ENCODE data around the gene WNT7A.

Gene WNT7A

GRCh38 chr3:13853978-13854296 is 25.9 kb downstream of the WNT7A start:
- no peak for DNase-seq (ENCODE audit: low spot score)
- TF ChIP-seq, protein P1, sequence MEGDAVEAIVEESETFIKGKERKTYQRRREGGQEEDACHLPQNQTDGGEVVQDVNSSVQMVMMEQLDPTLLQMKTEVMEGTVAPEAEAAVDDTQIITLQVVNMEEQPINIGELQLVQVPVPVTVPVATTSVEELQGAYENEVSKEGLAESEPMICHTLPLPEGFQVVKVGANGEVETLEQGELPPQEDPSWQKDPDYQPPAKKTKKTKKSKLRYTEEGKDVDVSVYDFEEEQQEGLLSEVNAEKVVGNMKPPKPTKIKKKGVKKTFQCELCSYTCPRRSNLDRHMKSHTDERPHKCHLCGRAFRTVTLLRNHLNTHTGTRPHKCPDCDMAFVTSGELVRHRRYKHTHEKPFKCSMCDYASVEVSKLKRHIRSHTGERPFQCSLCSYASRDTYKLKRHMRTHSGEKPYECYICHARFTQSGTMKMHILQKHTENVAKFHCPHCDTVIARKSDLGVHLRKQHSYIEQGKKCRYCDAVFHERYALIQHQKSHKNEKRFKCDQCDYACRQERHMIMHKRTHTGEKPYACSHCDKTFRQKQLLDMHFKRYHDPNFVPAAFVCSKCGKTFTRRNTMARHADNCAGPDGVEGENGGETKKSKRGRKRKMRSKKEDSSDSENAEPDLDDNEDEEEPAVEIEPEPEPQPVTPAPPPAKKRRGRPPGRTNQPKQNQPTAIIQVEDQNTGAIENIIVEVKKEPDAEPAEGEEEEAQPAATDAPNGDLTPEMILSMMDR (IDR thresholded peaks at IDR 0.05; ENCODE audit: borderline replicate concordance, control extremely low read depth, extremely low read depth, insufficient read depth, missing control alignments) = no peak
- in situ Hi-C loops (cut with MboI; ENCODE audit: low sequenced_read_pairs, unreplicated experiment) = no loop called here

DNA sequence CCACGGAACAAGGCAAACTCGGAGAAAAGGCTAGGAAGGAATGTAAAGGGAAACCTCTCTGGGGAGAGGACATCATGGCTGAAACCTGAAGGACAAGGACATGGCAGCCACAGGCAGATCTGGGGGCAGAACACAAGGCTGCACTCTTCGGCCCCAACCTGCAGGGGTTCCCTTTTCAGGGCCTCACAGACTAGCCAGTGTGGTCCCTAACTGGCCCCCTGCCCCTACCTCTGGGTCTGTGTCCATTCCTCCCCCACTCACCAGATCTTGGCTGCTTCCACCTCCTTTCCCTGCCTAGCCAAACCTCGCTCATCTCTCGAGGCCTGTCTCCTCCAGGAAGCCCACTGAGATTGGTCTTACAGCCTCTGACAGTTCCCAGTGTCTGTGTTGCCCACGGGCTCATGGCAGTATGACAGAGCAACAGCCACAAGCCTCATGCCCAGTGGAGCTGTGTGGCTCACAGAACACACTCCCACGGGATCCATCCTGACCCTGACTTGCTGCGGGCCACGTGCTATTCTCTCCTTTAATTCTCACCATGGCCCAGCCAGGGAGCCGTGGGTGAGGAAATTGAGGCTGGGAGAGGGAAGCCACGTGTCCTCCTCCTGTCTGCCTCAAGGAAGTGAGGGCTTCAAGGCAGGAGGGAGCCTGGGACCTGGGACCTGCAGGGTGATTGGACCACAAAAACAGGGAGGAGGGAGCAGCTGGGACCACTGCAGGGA is 26.5 kb downstream of the WNT7A start:
- TF ChIP-seq, protein P1 (IDR thresholded peaks at IDR 0.05; ENCODE audit: borderline replicate concordance, control extremely low read depth, extremely low read depth, insufficient read depth, missing control alignments) = no peak
- in situ Hi-C loops (cut with MboI; ENCODE audit: low sequenced_read_pairs, unreplicated experiment) = no loop called here
- DNase-seq (ENCODE audit: low spot score) = no peak

DNA sequence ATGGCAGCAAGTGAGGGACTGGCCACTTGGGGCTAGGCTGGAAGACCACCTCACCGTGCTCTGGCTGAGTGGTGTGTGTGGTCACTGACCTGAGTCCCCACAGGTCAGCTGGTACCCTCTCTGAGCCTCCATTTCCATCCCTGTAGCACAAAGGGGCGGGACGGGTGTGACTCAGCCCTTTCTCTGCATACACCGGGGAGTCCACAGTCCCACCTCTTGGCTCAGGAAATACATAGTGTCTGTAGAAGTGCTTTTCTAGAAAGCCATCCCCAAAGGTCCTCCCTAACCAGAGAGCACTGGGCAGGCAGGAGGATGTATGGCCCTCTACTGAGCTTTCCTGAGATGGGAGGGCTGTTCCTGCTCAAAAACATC is 27.2 kb downstream of the WNT7A start:
- TF ChIP-seq, protein P1 (IDR thresholded peaks at IDR 0.05; ENCODE audit: borderline replicate concordance, control extremely low read depth, extremely low read depth, insufficient read depth, missing control alignments) = no peak
- in situ Hi-C loops (cut with MboI; ENCODE audit: low sequenced_read_pairs, unreplicated experiment) = no loop called here
- DNase-seq (ENCODE audit: low spot score) = no peak

GRCh38 chr3:13851997-13852637 is 27.8 kb downstream of the WNT7A start:
- in situ Hi-C loops (cut with MboI; ENCODE audit: low sequenced_read_pairs, unreplicated experiment) = no loop called here
- TF ChIP-seq, protein P1 (IDR thresholded peaks at IDR 0.05; ENCODE audit: borderline replicate concordance, control extremely low read depth, extremely low read depth, insufficient read depth, missing control alignments) = no peak
- DNase-seq (ENCODE audit: low spot score) = no peak

- TF ChIP-seq, protein P1 (IDR thresholded peaks at IDR 0.05; ENCODE audit: borderline replicate concordance, control extremely low read depth, extremely low read depth, insufficient read depth, missing control alignments) = no peak
- DNase-seq (ENCODE audit: low spot score) = no peak
- in situ Hi-C loops (cut with MboI; ENCODE audit: low sequenced_read_pairs, unreplicated experiment) = no loop called here
These were observed 28.6 kb downstream of the WNT7A start for GRCh38 chr3:13851091-13851849.

GRCh38 chr3:13850161-13850945 is 29.5 kb downstream of the WNT7A start:
- DNase-seq (ENCODE audit: low spot score) = no peak
- in situ Hi-C loops (cut with MboI; ENCODE audit: low sequenced_read_pairs, unreplicated experiment) = no loop called here

More at GRCh38 chr3:13850161-13850945, 29.5 kb downstream of the WNT7A start:
- TF ChIP-seq, protein P1 (IDR thresholded peaks at IDR 0.05; ENCODE audit: borderline replicate concordance, control extremely low read depth, extremely low read depth, insufficient read depth, missing control alignments) = no peak
